GM12873 (cell line): Measurements from ENCODE around the gene PDE6B.

ENCODE experiments used
- TF ChIP-seq, protein P1 (sequence below): IDR thresholded peaks from 2 replicates; pipeline ENCODE4 v1.5.1; 2012; ENCODE audit warnings: low read depth, mild to moderate bottlenecking, moderate library complexity, low read length, control low read depth; ENCODE audit not compliant: insufficient read depth; ENCODE audit errors: missing control alignments

The PDE6B gene

DNA sequence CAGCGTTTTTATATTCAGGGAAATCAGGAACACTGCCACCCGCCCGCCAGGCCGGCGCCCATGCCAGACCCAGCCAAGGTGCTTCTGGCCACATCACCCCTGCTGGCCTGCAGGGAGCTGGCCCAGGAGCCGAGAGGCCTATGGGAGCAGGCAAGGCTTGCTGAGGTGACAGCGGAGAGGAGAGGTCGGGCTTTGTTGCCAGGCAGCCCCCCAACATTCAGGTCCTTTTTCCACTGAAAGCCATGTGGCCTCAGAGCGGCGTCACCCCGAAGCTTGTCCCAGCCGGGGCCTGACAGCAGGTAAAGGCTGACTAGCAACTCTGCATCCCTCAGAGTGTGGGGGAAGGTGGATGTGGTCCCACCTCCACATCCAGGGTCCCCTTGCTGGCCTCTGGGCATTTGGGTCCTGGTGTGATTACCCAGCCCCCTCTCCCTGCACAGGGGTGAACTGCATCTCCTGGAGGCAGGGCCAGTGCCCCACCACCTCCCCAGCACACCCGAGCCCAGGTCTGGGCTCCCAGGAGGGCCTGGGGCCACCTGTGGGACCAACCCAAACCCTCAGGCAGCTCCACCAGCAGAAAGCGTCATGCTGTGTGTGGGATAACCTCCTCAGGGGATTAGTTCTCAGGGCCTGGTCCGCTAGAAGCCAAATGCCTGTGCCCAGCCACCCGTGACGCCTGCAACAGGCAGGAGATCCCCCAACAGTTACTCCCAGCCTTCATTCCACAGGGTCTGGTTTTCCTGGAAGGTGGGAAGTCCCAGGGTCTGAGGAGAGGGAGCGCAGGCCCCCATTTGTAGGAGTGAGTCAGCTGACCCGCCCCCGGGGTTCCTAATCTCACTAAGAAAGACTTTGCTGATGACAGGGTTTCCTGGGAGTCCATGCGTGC lies at the start of gene PDE6B:
TSS of gene PDE6B (plus strand) at position 869 of the 886 bp plus-strand sequence. CDS start 54 bp downstream, outside the sequence.
- TF ChIP-seq, protein P1, sequence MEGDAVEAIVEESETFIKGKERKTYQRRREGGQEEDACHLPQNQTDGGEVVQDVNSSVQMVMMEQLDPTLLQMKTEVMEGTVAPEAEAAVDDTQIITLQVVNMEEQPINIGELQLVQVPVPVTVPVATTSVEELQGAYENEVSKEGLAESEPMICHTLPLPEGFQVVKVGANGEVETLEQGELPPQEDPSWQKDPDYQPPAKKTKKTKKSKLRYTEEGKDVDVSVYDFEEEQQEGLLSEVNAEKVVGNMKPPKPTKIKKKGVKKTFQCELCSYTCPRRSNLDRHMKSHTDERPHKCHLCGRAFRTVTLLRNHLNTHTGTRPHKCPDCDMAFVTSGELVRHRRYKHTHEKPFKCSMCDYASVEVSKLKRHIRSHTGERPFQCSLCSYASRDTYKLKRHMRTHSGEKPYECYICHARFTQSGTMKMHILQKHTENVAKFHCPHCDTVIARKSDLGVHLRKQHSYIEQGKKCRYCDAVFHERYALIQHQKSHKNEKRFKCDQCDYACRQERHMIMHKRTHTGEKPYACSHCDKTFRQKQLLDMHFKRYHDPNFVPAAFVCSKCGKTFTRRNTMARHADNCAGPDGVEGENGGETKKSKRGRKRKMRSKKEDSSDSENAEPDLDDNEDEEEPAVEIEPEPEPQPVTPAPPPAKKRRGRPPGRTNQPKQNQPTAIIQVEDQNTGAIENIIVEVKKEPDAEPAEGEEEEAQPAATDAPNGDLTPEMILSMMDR, result no peak

- TF ChIP-seq, protein P1, result no peak
These were observed 49.0 kb upstream of the PDE6B start, which contains the start of gene TMEM271 for GRCh38 chr4:576245-576821. Gene TMEM271 (minus strand): TSS chr4:576295. CDS start chr4:576062, 233 bp downstream.

DNA sequence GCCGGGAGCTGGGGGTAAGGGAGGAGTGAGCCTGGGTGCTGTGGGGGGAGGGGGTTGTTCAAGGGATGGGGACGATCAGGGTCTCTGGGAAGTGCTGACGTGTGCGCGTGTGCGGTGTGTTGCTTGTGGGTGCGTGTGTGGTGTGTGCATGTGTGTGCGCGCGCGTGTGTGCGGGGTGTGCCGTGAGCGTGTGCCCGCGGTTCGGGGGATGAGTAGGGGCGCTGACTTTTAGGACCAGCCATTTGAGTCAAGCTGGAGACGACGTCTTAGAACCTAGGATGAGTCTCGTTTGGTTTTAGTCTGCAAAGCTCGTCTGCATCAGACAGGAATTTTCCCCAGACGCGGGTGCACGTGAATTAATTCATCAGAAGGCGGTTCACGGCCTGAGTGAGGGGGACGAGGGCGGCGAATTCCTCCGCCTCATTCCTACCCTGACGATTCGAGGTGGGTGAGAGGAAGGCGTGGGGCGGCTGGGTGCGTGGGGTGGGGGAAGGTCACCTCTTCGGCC lies 48.3 kb upstream of the PDE6B start:
- TF ChIP-seq, protein P1, result no peak

GRCh38 chr4:577499-578450 lies 47.6 kb upstream of the PDE6B start:
- TF ChIP-seq, protein P1, result no peak

DNA sequence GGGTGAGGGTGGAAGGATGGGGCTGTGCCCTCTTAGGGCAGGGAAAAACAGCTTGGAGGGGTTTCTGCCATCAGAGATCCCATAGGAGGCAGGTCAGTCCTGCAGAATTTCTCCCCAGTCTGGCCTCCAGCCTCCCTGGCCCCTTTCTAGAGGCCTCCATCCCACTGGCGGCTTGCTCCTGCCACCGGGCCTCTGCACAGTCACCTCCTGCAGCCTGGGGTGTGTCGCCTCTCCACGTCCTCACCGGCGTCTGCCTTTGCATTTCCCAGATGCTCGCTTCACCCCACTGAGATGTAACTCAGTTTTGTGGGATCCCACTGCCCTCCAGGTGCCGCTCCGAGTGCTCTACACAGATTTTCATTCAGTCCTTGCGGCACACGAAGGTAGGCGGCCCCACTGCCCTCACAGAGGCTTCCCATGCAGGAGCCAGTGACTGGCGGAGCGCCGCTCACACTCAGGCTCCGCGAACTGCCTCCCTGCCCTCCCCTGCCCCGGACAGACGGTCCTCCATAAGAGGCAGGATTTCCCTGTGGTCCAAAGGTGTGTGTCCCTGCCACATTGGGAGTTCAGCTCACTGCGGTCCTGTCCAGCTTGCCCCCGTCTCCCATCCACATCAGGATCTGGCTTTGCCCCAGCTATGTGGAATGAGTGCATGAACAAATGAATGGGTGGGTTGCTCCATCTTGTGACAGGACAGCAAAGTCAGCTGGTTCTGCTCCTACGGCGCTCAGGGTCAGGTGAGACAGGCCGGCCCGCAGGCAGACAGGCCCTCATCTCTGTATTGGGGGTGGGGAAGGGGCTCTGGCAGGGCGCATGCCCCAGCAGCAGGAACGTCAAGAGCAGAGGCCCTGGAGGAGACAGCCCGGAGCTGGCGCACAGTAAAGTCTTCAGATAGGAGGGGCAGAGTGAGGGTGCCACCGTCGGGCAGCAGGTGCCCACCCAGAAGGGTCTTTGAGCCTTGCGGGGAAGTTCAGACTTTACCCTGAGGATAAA lies 46.6 kb upstream of the PDE6B start:
- TF ChIP-seq, protein P1, result no peak

GRCh38 chr4:579543-580175 lies 45.7 kb upstream of the PDE6B start:
- TF ChIP-seq, protein P1, result no peak
